GM20000 (cell line): ENCODE data around the gene BANF2.

ENCODE experiments used
- DNase-seq: peaks from one replicate; pipeline ENCODE4 v3.0.0; 2012; ENCODE audit warnings: low spot score
- CTCF ChIP-seq: IDR thresholded peaks from 2 replicates; pipeline ENCODE4 v1.5.1; 2012; ENCODE audit warnings: mild to moderate bottlenecking, control low read depth; ENCODE audit errors: extremely low read depth, missing control alignments

The BANF2 gene

GRCh38 chr20:17665756-17666155 is 34.0 kb upstream of the BANF2 start:
- TF ChIP-seq CTCF = no peak
- no peak for DNase-seq

GRCh38 chr20:17666481-17666880 is 33.3 kb upstream of the BANF2 start:
- no peak for TF ChIP-seq CTCF
- DNase-seq = no peak

GRCh38 chr20:17667445-17667844 is 32.3 kb upstream of the BANF2 start:
- DNase-seq = no peak
- TF ChIP-seq CTCF = no peak

- DNase-seq = no peak
Measured at GRCh38 chr20:17668432-17668831, 31.3 kb upstream of the BANF2 start.

GRCh38 chr20:17669306-17669931 is 30.3 kb upstream of the BANF2 start:
- no peak for DNase-seq
- TF ChIP-seq CTCF = no peak

More at GRCh38 chr20:17668432-17668831, 31.3 kb upstream of the BANF2 start:
- TF ChIP-seq CTCF = no peak

GRCh38 chr20:17671011-17671410 is 28.8 kb upstream of the BANF2 start:
- TF ChIP-seq CTCF = no peak
- no peak for DNase-seq

- DNase-seq = no peak
- TF ChIP-seq CTCF = no peak
Measured at GRCh38 chr20:17671565-17671964, 28.2 kb upstream of the BANF2 start.
